SK-N-SH treated with all-trans-retinoic acid at 6 μM for 48 hours (cell line): ENCODE results near the gene FREM3.

Experiments
- ARNTL ChIP-seq: fragments of 450-650 bp; formaldehyde crosslinking; IDR thresholded peaks from 2 replicates; pipeline ENCODE4 v1.5.0; 2020; ENCODE audit warnings: low read depth, mild to moderate bottlenecking, moderate library complexity, borderline replicate concordance
- BACH2 ChIP-seq: fragments of 250-450 bp; sonication (Bioruptor Pico); IDR thresholded peaks from 2 replicates; pipeline ENCODE4 v1.9.0; 2021; ENCODE audit warnings: mild to moderate bottlenecking, borderline replicate concordance
- CREB5 ChIP-seq: fragments of 250-450 bp; sonication (Bioruptor Pico); IDR thresholded peaks from 2 replicates; pipeline ENCODE4 v1.5.1; 2020; ENCODE audit warnings: low read depth, mild to moderate bottlenecking, moderate library complexity
- ESRRG ChIP-seq: fragments of 250-450 bp; sonication (Bioruptor Pico); IDR thresholded peaks from 2 replicates; pipeline ENCODE4 v1.6.1; 2021; ENCODE audit warnings: mild to moderate bottlenecking
- PPARA ChIP-seq: fragments of 250-450 bp; sonication (Bioruptor Pico); IDR thresholded peaks from 2 replicates; pipeline ENCODE4 v1.5.0; 2020; ENCODE audit warnings: mild to moderate bottlenecking, borderline replicate concordance
- RARB ChIP-seq: fragments of 250-450 bp; sonication (Bioruptor Pico); IDR thresholded peaks from 2 replicates; pipeline ENCODE4 v1.8.0; 2021; ENCODE audit warnings: mild to moderate bottlenecking, moderate library complexity
- TCF4 ChIP-seq: fragments of 250-450 bp; sonication (Bioruptor Pico); IDR thresholded peaks from 2 replicates; pipeline ENCODE4 v1.8.0; 2021; ENCODE audit warnings: mild to moderate bottlenecking, moderate library complexity, borderline replicate concordance
- TOX ChIP-seq: fragments of 250-450 bp; sonication (Bioruptor Pico); IDR thresholded peaks from 2 replicates; pipeline ENCODE4 v1.8.0; 2021; ENCODE audit warnings: mild to moderate bottlenecking, moderate library complexity, borderline replicate concordance
- ZC3H10 ChIP-seq: fragments of 250-450 bp; sonication (Bioruptor Pico); IDR thresholded peaks from 2 replicates; pipeline ENCODE4 v1.5.1; 2021; ENCODE audit warnings: mild to moderate bottlenecking, moderate library complexity
- ZFP3 ChIP-seq: fragments of 250-450 bp; sonication (Bioruptor Pico); IDR thresholded peaks from 2 replicates; pipeline ENCODE4 v1.5.0; 2020; ENCODE audit warnings: mild to moderate bottlenecking, moderate library complexity
- ZNF565 ChIP-seq: fragments of 450-650 bp; formaldehyde crosslinking; conservative IDR thresholded peaks from 2 replicates; pipeline ENCODE4 v1.5.0; 2020; ENCODE audit warnings: low read depth, mild to moderate bottlenecking, moderate library complexity
- TF ChIP-seq, protein P1 (sequence below): fragments of 250-450 bp; sonication (Bioruptor Pico); IDR thresholded peaks from 2 replicates; pipeline ENCODE4 v1.8.0; 2020; ENCODE audit warnings: mild to moderate bottlenecking, moderate library complexity, borderline replicate concordance

- TF ChIP-seq RARB (CRISPR knock-in tag) (no peak), ZC3H10 (CRISPR knock-in tag) (no peak), ARNTL (CRISPR knock-in tag) (no peak), CREB5 (CRISPR knock-in tag) (no peak), ESRRG (CRISPR knock-in tag) (no peak), TCF4 (CRISPR knock-in tag) (no peak), ZNF565 (no peak), ZFP3 (CRISPR knock-in tag) (0 out of 2 replicates have a peak, but pooled peaks have one; percentile 22), BACH2 (no peak), PPARA (CRISPR knock-in tag) (no peak), TOX (CRISPR knock-in tag) (no peak)
- TF ChIP-seq, protein P1, sequence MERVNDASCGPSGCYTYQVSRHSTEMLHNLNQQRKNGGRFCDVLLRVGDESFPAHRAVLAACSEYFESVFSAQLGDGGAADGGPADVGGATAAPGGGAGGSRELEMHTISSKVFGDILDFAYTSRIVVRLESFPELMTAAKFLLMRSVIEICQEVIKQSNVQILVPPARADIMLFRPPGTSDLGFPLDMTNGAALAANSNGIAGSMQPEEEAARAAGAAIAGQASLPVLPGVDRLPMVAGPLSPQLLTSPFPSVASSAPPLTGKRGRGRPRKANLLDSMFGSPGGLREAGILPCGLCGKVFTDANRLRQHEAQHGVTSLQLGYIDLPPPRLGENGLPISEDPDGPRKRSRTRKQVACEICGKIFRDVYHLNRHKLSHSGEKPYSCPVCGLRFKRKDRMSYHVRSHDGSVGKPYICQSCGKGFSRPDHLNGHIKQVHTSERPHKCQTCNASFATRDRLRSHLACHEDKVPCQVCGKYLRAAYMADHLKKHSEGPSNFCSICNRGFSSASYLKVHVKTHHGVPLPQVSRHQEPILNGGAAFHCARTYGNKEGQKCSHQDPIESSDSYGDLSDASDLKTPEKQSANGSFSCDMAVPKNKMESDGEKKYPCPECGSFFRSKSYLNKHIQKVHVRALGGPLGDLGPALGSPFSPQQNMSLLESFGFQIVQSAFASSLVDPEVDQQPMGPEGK (CRISPR knock-in tag), result no peak
These were observed 141.4 kb downstream of the FREM3 start for GRCh38 chr4:143558823-143559756.
